Stimulated activated CD8-positive, alpha-beta memory T cell treated with anti-CD3 and anti-CD28 coated beads, Interleukin-7, amount 100 ng/mL, for 24 hours (primary cell): ENCODE data around the gene ANKRD53.

Source experiments
- DNase-seq: peaks from one replicate; pipeline ENCODE4 v3.0.0-alpha.2; 2020; ENCODE audit warnings: low read depth

ANKRD53 gene

GRCh38 chr2:70978341-70979179 lies at the start of gene ANKRD53:
ANKRD53 (plus strand) TSS chr2:70978630; CDS start chr2:70978646, 16 bp downstream.
- no peak for DNase-seq

- DNase-seq: no peak
These were observed 47.8 kb upstream of the ANKRD53 start for GRCh38 chr2:70930371-70931329.

GRCh38 chr2:70931376-70932000 lies 46.9 kb upstream of the ANKRD53 start:
- no peak for DNase-seq

- no peak for DNase-seq
These were observed 45.7 kb upstream of the ANKRD53 start for GRCh38 chr2:70932631-70933230.

- DNase-seq: no peak
These were observed 43.4 kb upstream of the ANKRD53 start for GRCh38 chr2:70934981-70935380.

GRCh38 chr2:70935468-70936164 lies 42.8 kb upstream of the ANKRD53 start, which contains the start of gene ATP6V1B1:
ATP6V1B1 (plus strand) TSS chr2:70935900; CDS start chr2:70935955, 55 bp downstream.
- DNase-seq: no peak

GRCh38 chr2:70936165-70936978 lies 42.1 kb upstream of the ANKRD53 start:
- no peak for DNase-seq

- no peak for DNase-seq
These were observed 41.2 kb upstream of the ANKRD53 start for GRCh38 chr2:70936979-70937811.

- no peak for DNase-seq
These were observed 40.4 kb upstream of the ANKRD53 start for GRCh38 chr2:70937866-70938585.

- no peak for DNase-seq
These were observed 39.9 kb upstream of the ANKRD53 start for GRCh38 chr2:70938586-70938950.

GRCh38 chr2:70939001-70939838 lies 39.2 kb upstream of the ANKRD53 start:
- no peak for DNase-seq

- no peak for DNase-seq
These were observed 38.4 kb upstream of the ANKRD53 start for GRCh38 chr2:70939839-70940580.

- no peak for DNase-seq
These were observed 37.2 kb upstream of the ANKRD53 start for GRCh38 chr2:70941186-70941585.

- DNase-seq: no peak
These were observed 36.7 kb upstream of the ANKRD53 start for GRCh38 chr2:70941701-70942100.

GRCh38 chr2:70942396-70943204 lies 35.8 kb upstream of the ANKRD53 start:
- no peak for DNase-seq

GRCh38 chr2:70943205-70943871 lies 35.1 kb upstream of the ANKRD53 start:
- no peak for DNase-seq
